Measurements from ENCODE around the gene NANOS3.

DNA sequence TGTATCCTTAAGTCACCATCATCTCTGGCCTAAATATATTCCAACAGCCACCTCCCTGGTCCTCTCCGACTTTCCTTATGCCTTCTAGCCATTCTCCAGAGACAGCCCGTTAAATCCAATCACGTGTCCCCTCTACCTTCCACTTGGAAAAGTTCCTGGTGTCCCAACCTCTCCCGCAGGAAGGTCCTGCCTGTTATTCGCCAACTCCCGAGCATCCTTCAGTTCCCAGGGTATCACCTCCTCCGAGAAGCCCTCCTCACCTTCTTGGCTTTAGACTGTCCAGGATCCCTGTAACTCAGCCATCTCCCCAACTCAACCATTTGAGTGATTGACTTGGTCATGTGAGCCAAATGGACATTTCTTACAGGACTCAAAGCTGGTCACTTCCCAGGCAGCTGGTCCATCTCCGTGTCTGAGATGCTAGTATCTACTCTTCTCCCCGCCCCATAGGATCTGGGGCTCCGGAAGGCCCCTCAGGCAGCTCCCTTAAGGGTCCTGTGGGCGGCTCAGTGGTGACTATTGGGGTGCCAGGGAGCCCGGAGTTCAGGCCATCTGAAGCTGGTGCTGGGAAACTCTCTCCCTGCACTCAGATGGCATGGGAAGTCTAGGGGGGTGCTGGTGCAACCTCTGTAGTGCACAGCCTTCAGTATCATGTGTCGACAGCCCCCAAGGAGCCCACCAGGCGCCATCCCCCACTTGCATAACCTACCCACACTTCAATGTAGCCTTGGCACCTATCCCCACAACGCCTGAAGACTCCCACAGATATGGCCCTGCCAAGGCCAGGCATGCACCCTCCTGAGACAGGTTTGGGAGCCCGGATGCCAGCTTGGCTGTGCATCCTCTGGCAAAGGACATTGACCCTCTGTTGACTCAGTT lies 27.9 kb upstream of the NANOS3 start:
- TF ChIP-seq, protein P1, sequence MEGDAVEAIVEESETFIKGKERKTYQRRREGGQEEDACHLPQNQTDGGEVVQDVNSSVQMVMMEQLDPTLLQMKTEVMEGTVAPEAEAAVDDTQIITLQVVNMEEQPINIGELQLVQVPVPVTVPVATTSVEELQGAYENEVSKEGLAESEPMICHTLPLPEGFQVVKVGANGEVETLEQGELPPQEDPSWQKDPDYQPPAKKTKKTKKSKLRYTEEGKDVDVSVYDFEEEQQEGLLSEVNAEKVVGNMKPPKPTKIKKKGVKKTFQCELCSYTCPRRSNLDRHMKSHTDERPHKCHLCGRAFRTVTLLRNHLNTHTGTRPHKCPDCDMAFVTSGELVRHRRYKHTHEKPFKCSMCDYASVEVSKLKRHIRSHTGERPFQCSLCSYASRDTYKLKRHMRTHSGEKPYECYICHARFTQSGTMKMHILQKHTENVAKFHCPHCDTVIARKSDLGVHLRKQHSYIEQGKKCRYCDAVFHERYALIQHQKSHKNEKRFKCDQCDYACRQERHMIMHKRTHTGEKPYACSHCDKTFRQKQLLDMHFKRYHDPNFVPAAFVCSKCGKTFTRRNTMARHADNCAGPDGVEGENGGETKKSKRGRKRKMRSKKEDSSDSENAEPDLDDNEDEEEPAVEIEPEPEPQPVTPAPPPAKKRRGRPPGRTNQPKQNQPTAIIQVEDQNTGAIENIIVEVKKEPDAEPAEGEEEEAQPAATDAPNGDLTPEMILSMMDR (IDR thresholded peaks at IDR 0.05) = no peak
- no peak for TF ChIP-seq EZH2 (IDR thresholded peaks at IDR 0.05)

Data from neural progenitor cell (in vitro differentiated cells).